SK-MEL-5 (cell line): ENCODE results near the gene HM13. TPM values are rescaled to one million over a fixed set of nuclear protein-coding genes. Genes with fewer than 3 reads are reported as not detected.
"Not testable (repeated sequence)": the region's sequence is repeated elsewhere in the genome, so short reads cannot be mapped to it uniquely, and the experiment has no call there.

Experiments
- DNase-seq: peaks from one replicate; pipeline ENCODE4 v3.0.0-alpha.2; 2016; ENCODE audit warnings: low read depth, low spot score
- in situ Hi-C: cut with HindIII; loops from 2 replicates; pipeline ENCODE4 v1.10.0; 2016; ENCODE audit warnings: low sequenced_read_pairs, high pct_unique_total_duplicates, low pct_unique_long_range_greater_than_20kb
- small RNA-seq, 2 experiments: library from RNA; depleted of rRNA; stranded (forward); fragments of <200 nt; gene quantifications; one replicate each; pipeline ENCODE3, GENCODE V24; 2014
- total RNA-seq: library from RNA; depleted of rRNA; stranded (reverse); fragments of >200 nt; shearing (Covaris generic); gene quantifications from 2 replicates; pipeline ENCODE4 v1.2.3, GENCODE V29; 2014; rRNA removed

Gene HM13
- total RNA-seq, 1 experiment from 2014 or later: 120 TPM

DNA sequence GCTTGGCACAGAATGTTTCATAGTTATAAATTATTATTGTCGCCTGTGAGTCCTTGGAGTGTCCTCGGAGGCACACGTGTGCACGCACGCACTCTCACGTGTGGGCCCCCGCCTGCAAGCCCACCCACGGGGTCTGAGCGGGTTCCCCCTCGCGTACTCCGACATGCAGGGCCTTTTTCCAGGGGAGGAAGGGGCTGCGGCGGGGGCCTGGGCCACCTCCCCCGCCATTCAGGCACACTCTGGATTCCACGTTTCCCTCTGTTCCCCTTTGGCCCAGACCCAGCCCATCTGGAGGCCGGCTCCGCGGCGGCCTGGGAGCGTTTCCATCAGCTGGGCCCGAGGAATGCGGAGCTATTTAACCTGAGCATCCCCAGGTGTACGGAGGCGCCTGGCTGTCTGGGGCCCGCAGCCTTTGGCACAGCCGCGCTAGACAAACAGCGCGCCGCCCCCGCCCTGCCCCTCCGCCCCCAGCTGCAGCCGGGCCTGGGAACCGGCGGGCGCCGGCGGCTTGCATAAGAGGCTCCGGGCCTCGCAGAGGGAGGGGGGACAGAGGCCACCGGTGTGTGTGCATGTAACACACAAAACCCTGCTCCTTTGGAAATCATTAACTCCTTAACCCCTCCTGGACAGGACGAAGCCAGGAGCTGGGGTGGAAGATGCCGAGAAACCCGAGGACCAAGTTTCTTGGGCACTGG is 94.2 kb downstream of the HM13 start:
- in situ Hi-C loops: no loop called here

DNA sequence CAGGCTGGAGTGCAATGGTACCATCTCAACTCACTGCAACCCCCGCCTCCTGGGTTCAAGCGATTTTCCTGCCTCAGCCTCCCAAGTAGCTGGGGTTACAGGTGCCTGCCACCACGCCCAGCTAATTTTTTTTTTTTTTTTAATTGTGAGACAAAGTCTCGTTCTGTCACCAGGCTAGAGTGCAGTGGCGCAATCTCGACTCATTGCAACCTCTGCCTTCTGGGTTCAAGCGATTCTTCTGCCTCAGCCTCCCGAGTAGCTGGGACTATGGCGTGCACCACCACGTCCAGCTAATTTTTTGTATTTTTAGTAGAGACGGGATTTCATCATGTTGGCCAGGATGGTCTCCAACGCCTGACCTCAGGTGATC is 98.0 kb downstream of the HM13 start:
- in situ Hi-C loops: not testable (repeated sequence)

More for the DNA sequence above, 94.2 kb downstream of the HM13 start:
- no peak for DNase-seq

GRCh38 chr20:31615416-31615815 is 101.2 kb downstream of the HM13 start:
- in situ Hi-C loops: no loop called here
- DNase-seq: no peak

More for the DNA sequence above, 98.0 kb downstream of the HM13 start:
- DNase-seq: not testable (repeated sequence)

GRCh38 chr20:31617432-31618104 is 103.3 kb downstream of the HM13 start:
- in situ Hi-C loops: no loop called here
- DNase-seq: no peak

Small RNA genes within 50 kb of the gene (small RNA-seq; reads per million reads assigned to genes)
- 0 reads per million in 2 experiments for gene MIR3193

Other genes starting within 250 kb of the HM13 start
- gene DEFB116, start 205.9 kb upstream of the HM13 start, total RNA-seq: not detected in 2 replicates
- not detected in 2 replicates for gene DEFB118, start 145.8 kb upstream of the HM13 start, total RNA-seq
- not detected in 2 replicates for gene DEFB119, start 123.9 kb upstream of the HM13 start, total RNA-seq
- gene DEFB121, start 108.2 kb upstream of the HM13 start, total RNA-seq: not detected in 2 replicates
- not detected in 2 replicates for gene DEFB123, start 73.8 kb upstream of the HM13 start, total RNA-seq
- not detected in 2 replicates for gene DEFB124, start 39.3 kb upstream of the HM13 start, total RNA-seq
- gene REM1, start 39.2 kb upstream of the HM13 start, total RNA-seq: not detected in 2 replicates
- gene ID1, start 90.8 kb downstream of the HM13 start, total RNA-seq: 23.3 and 28.2 TPM in 2 replicates
- gene COX4I2, start 123.5 kb downstream of the HM13 start, total RNA-seq: not detected in 2 replicates
- gene BCL2L1, start 208.4 kb downstream of the HM13 start, total RNA-seq: 79.5 and 81.5 TPM in 2 replicates
- 69.1 and 74.2 TPM in 2 replicates for gene TPX2, start 224.8 kb downstream of the HM13 start, total RNA-seq